Stimulated activated CD4-positive, alpha-beta T cell treated with anti-CD3 and anti-CD28 coated beads, TNF-alpha, amount 100 ng/mL, for 48 hours (primary cell): ENCODE results near the gene RASGRF1.

Experiments
- DNase-seq, 3 donors: peaks; one replicate each; pipeline ENCODE4 v3.0.0-alpha.2; 2020; ENCODE audit warnings: low read depth in 3 of 3

The RASGRF1 gene

DNA sequence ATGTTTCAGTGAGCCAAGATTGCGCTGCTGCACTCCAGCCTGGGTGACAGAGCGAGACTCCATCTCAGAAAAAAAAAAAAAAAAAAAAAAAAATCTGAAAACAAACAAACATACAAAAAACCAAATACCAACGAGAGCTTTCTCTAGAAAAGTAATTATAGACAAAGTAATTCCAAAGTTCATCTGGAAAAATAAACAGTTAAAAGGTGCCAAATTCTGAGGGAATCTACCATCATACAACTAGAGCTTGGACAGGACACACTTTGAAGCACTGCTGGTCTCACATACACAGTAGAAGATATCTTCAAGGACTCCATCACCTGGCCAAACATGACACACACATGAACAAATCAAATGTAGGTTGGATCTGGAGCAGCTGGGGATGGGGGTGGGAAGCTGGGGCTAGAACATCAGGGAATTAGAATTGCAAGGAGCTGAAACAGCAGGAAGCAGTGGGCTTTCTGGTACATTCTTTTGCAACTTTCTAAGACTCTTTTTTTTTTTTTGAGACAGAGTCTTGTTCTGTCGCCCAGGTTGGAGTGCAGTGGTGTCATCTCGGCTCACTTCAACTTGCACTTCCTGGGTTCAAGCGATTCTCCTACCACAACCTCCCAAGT, 104.6 kb downstream of the RASGRF1 start:
- no peak for DNase-seq

DNA sequence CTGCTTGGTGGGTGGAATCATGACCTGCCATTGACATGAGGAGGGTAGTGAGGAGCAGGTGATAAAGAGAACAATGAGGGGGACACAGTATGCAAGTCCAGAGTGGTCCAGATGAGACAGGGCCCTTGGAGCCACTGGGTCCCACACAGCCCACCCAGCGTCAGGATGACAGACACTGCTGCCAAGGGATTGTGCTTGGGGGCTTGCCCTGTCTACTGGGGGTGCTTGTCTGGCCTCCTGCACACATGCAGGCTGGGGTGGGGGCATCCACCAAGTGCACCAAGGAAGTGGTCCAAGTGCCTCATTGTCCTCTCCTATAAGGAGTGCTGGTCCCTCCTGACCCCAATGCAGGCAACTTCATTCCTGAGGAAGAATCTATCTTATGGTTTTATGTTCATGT, 106.5 kb downstream of the RASGRF1 start:
- DNase-seq: no peak

- DNase-seq: no peak
Observed at GRCh38 chr15:78983146-78983918, 107.2 kb downstream of the RASGRF1 start.

DNA sequence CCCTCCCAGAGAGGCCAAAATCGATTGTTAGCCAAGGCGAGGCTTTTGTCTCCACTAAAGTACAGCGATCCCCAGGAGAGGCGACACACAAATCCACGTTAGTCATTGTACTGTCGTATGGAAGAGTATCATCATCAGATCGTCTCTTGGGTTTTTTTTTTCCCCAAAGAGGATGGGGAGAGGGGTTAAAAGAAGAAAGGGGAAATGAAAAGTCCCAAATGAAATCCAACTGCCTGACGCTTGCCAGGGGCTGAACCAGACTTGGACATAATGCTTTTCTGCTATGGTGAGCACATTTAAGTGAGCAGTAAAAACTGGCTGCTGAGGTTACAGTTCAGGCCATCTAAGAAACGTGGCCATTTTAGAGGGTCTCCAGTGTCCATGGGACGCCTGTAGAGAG, 107.8 kb downstream of the RASGRF1 start:
- DNase-seq: no peak

GRCh38 chr15:78981532-78982313, 108.9 kb downstream of the RASGRF1 start:
- no peak for DNase-seq

DNA sequence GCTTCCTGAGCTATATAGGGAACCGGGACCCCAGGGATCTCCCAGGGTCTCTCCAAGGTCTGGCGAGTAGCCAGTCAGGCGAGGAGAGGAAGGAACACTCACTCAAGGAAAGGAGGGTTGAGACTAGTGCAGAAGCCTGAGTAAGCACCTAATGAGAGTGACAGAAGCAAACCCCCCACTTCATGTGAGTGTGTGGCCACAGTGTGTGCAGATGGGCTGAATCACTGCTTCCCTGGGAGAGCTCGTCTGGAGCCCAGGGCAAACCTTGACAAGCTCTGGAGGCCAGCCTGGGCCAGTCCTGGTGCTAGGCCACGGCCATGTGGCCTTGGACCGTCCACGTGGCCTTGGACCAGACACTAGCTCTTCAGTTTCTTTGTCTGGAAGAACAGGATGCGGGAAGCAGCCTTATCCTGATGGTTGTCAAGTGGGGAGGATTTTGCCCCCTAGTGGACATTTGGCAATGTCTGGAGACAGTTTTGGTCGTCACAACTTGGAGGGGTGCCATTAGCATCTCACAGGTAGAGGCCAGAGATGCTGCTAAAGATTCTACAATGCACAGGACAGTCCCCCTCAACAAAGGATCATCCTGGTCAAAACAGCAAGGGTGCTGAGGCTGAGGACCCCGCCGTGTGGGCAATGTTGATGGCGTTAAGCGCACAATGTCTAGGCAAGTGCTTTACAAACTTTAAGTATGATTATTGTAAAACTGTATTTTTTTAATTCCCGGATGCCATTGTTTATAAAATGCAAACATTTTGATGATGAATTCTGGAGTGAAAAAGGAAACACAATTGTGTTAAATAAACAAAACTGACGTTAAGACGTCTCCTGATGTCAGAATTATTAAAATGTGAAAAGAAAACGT, 110.9 kb downstream of the RASGRF1 start:
- DNase-seq: peak in 2 of 3 donors; percentile 7 to 21

DNA sequence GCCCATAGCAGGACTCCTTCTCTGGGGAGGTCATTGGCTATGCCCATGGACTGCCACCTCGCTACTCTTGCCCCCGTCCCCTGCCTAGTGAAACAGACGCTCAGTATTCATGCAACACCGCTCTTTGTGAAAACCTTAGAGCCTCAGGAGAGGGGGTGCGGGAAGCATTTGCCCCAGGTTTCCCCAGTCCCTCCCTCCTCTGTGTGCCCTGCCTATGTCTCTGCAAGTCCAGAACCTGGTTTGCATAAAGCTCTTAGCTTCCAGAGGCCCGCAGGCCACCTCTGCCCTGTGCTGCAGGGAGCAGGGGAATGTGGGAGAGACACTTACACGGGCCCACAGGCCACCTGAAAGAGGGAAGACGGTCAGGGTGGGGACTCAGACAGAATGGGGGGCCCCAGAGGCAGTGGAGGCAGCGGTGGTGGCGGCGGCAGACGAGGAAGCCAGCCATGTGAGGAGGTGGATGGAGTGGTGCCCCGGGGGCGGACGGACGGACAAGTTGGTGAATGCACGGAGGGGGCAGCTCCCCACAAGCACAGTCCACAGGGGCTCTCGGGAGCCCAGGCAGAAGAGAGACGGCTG, 111.9 kb downstream of the RASGRF1 start:
- no peak for DNase-seq

- DNase-seq: no peak
Observed at GRCh38 chr15:78977591-78978347, 112.8 kb downstream of the RASGRF1 start.

DNA sequence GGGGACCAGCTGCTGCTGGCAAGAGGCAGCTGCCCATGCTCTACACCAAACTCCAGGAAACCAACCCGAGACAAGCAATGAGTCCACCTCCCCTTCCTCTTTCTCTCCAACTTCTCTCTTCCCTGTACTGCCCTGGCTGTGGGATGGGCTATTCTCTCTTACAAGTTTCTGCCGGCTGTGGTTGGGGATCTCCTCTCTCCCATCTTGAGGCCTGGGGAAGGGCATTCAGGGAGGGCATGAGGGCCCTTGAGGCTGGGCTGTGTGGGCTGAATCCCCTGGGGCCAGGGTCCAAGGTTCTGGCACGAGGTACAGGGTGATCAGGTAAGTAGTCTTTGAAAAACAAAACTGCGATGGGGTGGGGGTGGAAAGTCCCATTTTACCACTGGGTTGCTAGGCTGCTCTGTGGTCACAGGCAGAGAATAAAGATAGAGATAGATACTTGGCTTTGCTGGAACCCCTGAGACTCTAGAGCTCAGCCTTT, 113.4 kb downstream of the RASGRF1 start:
- DNase-seq: no peak

GRCh38 chr15:78976691-78977090, 113.9 kb downstream of the RASGRF1 start:
- DNase-seq: no peak

DNA sequence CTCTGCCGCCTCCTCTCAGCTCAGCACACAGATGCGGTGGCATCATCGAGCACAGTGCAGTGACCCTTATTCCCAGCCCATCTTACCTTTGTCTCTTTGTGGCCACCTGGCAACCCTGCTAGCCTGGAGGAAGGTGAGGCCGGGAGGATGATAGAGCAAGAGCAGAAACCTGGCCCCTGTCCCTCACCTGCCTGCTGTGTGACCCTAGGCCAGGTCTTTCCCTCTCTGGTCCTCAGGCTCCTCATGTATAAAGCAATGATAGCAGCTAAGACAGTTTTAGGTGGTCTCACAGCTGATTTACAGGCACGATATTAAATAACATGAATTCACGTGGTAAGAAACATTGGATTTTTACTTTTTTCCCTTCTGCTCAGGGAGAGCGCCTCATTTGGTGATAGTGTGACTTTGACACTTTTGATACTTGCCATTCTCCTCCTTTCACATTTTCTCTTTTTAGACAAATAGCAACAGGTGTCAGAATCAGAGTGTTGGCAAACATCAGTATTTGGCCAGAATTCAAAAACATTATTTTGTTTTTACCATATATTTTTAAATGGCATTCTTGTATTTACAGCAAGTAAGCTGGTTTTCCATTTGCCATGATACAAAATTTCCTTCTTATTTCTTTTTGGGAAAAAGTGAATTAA, 116.2 kb downstream of the RASGRF1 start:
- no peak for DNase-seq

GRCh38 chr15:78969687-78970349, 120.8 kb downstream of the RASGRF1 start:
- DNase-seq: no peak

DNA sequence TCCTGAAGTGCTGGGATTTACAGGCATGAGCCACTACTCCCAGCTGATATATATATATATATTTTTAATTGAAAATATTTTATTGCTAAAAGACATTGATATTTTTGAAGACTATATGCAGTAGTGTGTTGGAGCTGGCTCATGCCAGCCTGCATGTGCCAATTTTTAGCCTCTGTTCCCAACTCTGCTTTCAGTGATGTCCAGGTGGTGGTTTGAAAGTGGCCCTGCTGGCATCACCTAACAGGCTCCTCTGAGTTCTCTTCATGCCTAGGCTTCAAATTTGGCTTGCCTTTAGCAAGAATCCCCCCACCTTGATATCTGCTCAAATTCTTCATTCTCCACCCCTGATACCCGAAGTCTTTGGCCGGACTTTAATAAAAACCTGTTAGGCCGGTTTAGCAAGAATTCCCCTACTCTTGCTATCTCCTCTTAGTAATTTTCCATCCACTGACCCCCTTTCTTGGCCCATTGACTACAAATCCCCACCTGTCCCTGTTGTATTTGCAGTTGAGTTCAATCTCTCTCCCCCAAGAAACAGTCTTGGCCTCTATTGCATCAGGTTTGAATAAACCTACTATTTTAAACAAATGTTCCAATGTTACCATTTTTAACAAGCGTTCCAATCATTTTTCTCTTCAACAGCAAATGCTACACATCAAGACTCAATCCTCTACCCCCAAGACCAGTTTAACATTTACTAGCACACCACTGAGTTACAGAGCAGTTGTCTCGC, 121.9 kb downstream of the RASGRF1 start:
- DNase-seq: no peak

GRCh38 chr15:78968114-78968513, 122.5 kb downstream of the RASGRF1 start:
- DNase-seq: no peak

- no peak for DNase-seq
Observed at GRCh38 chr15:78960308-78960707, 130.3 kb downstream of the RASGRF1 start.

DNA sequence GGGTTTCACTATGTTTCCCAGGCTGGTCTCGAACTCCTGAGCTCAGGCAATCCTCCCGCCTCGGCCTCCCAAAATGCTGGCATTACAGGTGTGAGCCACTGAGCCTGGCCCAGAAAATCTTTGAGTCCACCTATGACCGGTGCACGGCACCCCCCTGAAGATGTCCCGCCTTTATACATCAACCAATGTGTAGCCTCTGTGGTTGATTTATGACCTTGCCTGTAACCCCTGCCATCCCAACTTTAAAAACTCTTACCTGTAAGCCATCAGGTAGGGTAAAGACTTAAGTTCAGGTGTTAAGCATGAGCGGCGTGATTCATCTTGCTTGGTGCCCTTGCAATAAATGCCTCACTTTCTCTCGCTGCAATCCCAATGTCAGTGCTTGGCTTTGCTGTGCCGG, 131.2 kb downstream of the RASGRF1 start:
- no peak for DNase-seq

- no peak for DNase-seq
Observed at GRCh38 chr15:78957416-78958093, 133.0 kb downstream of the RASGRF1 start.

DNA sequence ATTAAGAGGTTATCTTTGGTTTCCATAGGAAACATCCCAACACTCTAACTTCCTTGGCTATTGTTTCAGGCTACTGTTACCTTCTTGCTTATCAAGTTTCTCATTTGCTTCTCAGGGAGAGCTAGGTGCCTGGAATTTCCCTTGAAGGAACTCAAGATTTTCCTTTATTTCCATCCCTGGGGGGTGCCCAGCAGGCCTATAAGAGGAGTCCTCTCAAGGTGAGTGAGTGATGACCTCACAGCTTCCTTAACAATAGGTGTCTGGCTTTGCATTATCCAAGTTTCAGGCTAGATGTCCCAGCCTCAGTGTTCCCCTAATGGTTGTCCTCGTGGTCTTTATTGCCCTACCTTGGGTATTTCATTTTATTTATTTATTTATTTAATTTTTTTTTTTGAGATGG, 133.6 kb downstream of the RASGRF1 start:
- no peak for DNase-seq
